Muscle of leg (tissue), 11 donors: ENCODE data around the gene B4GALT6. TPM values are rescaled to one million over a fixed set of nuclear protein-coding genes. Genes with fewer than 3 reads are reported as not detected.

Experiments
- DNase-seq: peaks from one replicate; pipeline ENCODE4 v3.0.0; 2013
- H3K27ac ChIP-seq: one replicate; pipeline ENCODE4 v1.5.1; 2013; ENCODE audit warnings: mild to moderate bottlenecking, low read length, control low read depth
- H3K27me3 ChIP-seq: one replicate; pipeline ENCODE4 v1.6.1; 2013; ENCODE audit warnings: low read length; ENCODE audit not compliant: control insufficient read depth, insufficient read depth
- H3K36me3 ChIP-seq: one replicate; pipeline ENCODE4 v1.6.1; 2013; ENCODE audit warnings: low read length; ENCODE audit not compliant: control insufficient read depth, insufficient read depth
- H3K4me1 ChIP-seq: one replicate; pipeline ENCODE4 v1.6.1; 2013; ENCODE audit warnings: low read length; ENCODE audit not compliant: control insufficient read depth, insufficient read depth
- H3K4me3 ChIP-seq: one replicate; pipeline ENCODE4 v1.5.1; 2013; ENCODE audit warnings: low read length, control low read depth
- H3K9me3 ChIP-seq: replicated peaks from 2 replicates; pipeline ENCODE4 v1.6.1; 2013; ENCODE audit warnings: low read depth, low read length; ENCODE audit not compliant: control insufficient read depth
- WGBS: methylation state at CpG from one replicate; pipeline ENCODE4 v1.1.5; 2013; ENCODE audit warnings: missing lambda C conversion rate; ENCODE audit not compliant: insufficient coverage; 5-methylcytosine and 5-hydroxymethylcytosine counted together
- polyA plus RNA-seq, 8 donors: library from polyadenylated mRNA; unstranded; fragments of 120-200 nt; gene quantifications; one replicate each; pipeline versions ENCODE4 v1.2.1 to v1.2.3, GENCODE V29; 2013; ENCODE audit warnings: inconsistent platforms in 1 of 8, low replicate concordance in 1 of 8; ENCODE audit not compliant: insufficient read length in 8 of 8, insufficient read depth in 1 of 8
- total RNA-seq: library from RNA; stranded (reverse); fragments of 120-200 nt; gene quantifications from one replicate; pipeline ENCODE4 v1.2.4, GENCODE V29; 2013

B4GALT6 gene
- total and polyA plus RNA-seq, 9 donors, result 3.9 to 13.0 (median 11.7) TPM

GRCh38 chr18:31651369-31651768 lies 33.0 kb downstream of the B4GALT6 start:
- Histone ChIP-seq H3K4me3 (no peak overlapping the region), H3K27me3 (no peaks in the 10 kb centered on the region), H3K36me3 (no peaks in the 10 kb centered on the region), H3K4me1 (peaks cover 2% of the 10 kb centered on the region), H3K9me3 (no peaks in the 10 kb centered on the region), H3K27ac (no peak overlapping the region)
- 83% methylated on average over 4 of the region's 4 CpGs for WGBS
- no peak for DNase-seq

- H3K36me3 ChIP-seq, result no peaks in the 10 kb centered on the region
- H3K27ac ChIP-seq, result no peak overlapping the region
- no peaks in the 10 kb centered on the region for H3K9me3 ChIP-seq
- no peaks in the 10 kb centered on the region for H3K27me3 ChIP-seq
- 33% methylated on average over 1 of the region's 4 CpGs for WGBS
- peaks cover 2% of the 10 kb centered on the region for H3K4me1 ChIP-seq
- DNase-seq, result no peak
- H3K4me3 ChIP-seq, result no peak overlapping the region
These were observed 34.2 kb downstream of the B4GALT6 start for GRCh38 chr18:31649978-31650719.

- DNase-seq, result no peak
These were observed 34.9 kb downstream of the B4GALT6 start for GRCh38 chr18:31649449-31649848.

GRCh38 chr18:31648966-31649429 lies 35.4 kb downstream of the B4GALT6 start:
- Histone ChIP-seq H3K4me3 (no peak overlapping the region), H3K27ac (no peak overlapping the region), H3K36me3 (no peaks in the 10 kb centered on the region), H3K27me3 (no peaks in the 10 kb centered on the region), H3K4me1 (peaks cover 2% of the 10 kb centered on the region), H3K9me3 (no peaks in the 10 kb centered on the region)
- peak; percentile 27 for DNase-seq
- WGBS, result 40% methylated on average over 1 of the region's 2 CpGs

More at GRCh38 chr18:31649449-31649848, 34.9 kb downstream of the B4GALT6 start:
- WGBS, result no CpG with 5 or more reads among the region's 2 CpGs
- Histone ChIP-seq H3K27ac (no peak overlapping the region), H3K27me3 (no peaks in the 10 kb centered on the region), H3K9me3 (no peaks in the 10 kb centered on the region), H3K4me1 (peaks cover 2% of the 10 kb centered on the region), H3K36me3 (no peaks in the 10 kb centered on the region), H3K4me3 (no peak overlapping the region)

- peaks cover 2% of the 10 kb centered on the region for H3K4me1 ChIP-seq
- no peaks in the 10 kb centered on the region for H3K27me3 ChIP-seq
- H3K36me3 ChIP-seq, result no peaks in the 10 kb centered on the region
- no peaks in the 10 kb centered on the region for H3K9me3 ChIP-seq
- DNase-seq, result no peak
- no CpG with 5 or more reads among the region's 2 CpGs for WGBS
- H3K4me3 ChIP-seq, result no peak overlapping the region
- no peak overlapping the region for H3K27ac ChIP-seq
These were observed 35.9 kb downstream of the B4GALT6 start for GRCh38 chr18:31648458-31648857.

GRCh38 chr18:31647127-31647753 lies 37.1 kb downstream of the B4GALT6 start:
- 61% methylated on average over 4 of the region's 4 CpGs for WGBS
- peak; percentile 74 for DNase-seq
- H3K9me3 ChIP-seq, result no peaks in the 10 kb centered on the region
- no peaks in the 10 kb centered on the region for H3K27me3 ChIP-seq
- no peaks in the 10 kb centered on the region for H3K36me3 ChIP-seq
- no peak overlapping the region for H3K4me3 ChIP-seq
- H3K27ac ChIP-seq, result no peak overlapping the region
- H3K4me1 ChIP-seq, result peaks cover 2% of the 10 kb centered on the region

GRCh38 chr18:31646332-31647126 lies 37.9 kb downstream of the B4GALT6 start:
- H3K4me1 ChIP-seq, result peaks cover 2% of the 10 kb centered on the region
- no peak for DNase-seq
- H3K36me3 ChIP-seq, result no peaks in the 10 kb centered on the region
- H3K4me3 ChIP-seq, result no peak overlapping the region
- no peaks in the 10 kb centered on the region for H3K27me3 ChIP-seq
- no peaks in the 10 kb centered on the region for H3K9me3 ChIP-seq
- WGBS, result 36% methylated on average over 5 of the region's 7 CpGs
- H3K27ac ChIP-seq, result peak overlapping the region; percentile 37

- H3K27me3 ChIP-seq, result no peaks in the 10 kb centered on the region
- no peaks in the 10 kb centered on the region for H3K9me3 ChIP-seq
- H3K27ac ChIP-seq, result no peak overlapping the region
- DNase-seq, result no peak
- no peak overlapping the region for H3K4me3 ChIP-seq
- no peaks in the 10 kb centered on the region for H3K36me3 ChIP-seq
- peaks cover 2% of the 10 kb centered on the region for H3K4me1 ChIP-seq
- WGBS, result no CpG with 5 or more reads among the region's 4 CpGs
These were observed 39.0 kb downstream of the B4GALT6 start for GRCh38 chr18:31645411-31645810.

- H3K4me1 ChIP-seq, result peaks cover 2% of the 10 kb centered on the region
- no peak for DNase-seq
- H3K27me3 ChIP-seq, result no peaks in the 10 kb centered on the region
- no peaks in the 10 kb centered on the region for H3K36me3 ChIP-seq
- no peak overlapping the region for H3K27ac ChIP-seq
- no peak overlapping the region for H3K4me3 ChIP-seq
- no peaks in the 10 kb centered on the region for H3K9me3 ChIP-seq
- WGBS, result no CpG with 5 or more reads among the region's 4 CpGs
These were observed 41.4 kb downstream of the B4GALT6 start for GRCh38 chr18:31643003-31643402.

- no peak overlapping the region for H3K27ac ChIP-seq
- no peak overlapping the region for H3K4me3 ChIP-seq
- no peaks in the 10 kb centered on the region for H3K36me3 ChIP-seq
- 100% methylated on average over 2 of the region's 3 CpGs for WGBS
- no peaks in the 10 kb centered on the region for H3K4me1 ChIP-seq
- no peak for DNase-seq
- peaks cover 4% of the 10 kb centered on the region for H3K9me3 ChIP-seq
- no peaks in the 10 kb centered on the region for H3K27me3 ChIP-seq
These were observed 46.9 kb downstream of the B4GALT6 start for GRCh38 chr18:31637445-31637844.
